ENCODE data around the gene KCTD18. TPM values are rescaled to one million over a fixed set of nuclear protein-coding genes. Genes with fewer than 3 reads are reported as not detected.

Gene KCTD18
- total and polyA plus RNA-seq, 10 donors: 11.1 to 21.5 (median 15.5) TPM

- Histone ChIP-seq H3K4me1 (no peaks in the 10 kb centered on the region), H3K4me3 (no peak overlapping the region), H3K9me3 (no peaks in the 10 kb centered on the region), H3K27me3 (replicated peaks in 1 of 7) (no peaks in the 10 kb centered on the region), H3K36me3 (peaks cover 6 to 69% (median 38%) of the 10 kb centered on the region in 6 donors), H3K27ac (no peak overlapping the region)
- TF ChIP-seq CTCF (IDR thresholded peaks at IDR 0.05 in 8 of 11, conservative IDR thresholded peaks at IDR 0.05 in 3 of 11): no peak
- peak in 2 of 3 donors; percentile 25 to 67 for TF ChIP-seq POLR2AphosphoS5 (IDR thresholded peaks at IDR 0.05)
- intact Hi-C loops (cut with DNase I; ENCODE audit: low total_unique reads): no loop called here
- no peak for DNase-seq
- 94 to 98% (median 96%) methylated on average over 20 to 22 of the region's 22 CpGs for WGBS, 5 donors
Measured at GRCh38 chr2:200490001-200490400, 19.9 kb downstream of the KCTD18 start.

- H3K36me3 ChIP-seq: peaks cover 6 to 51% (median 34%) of the 10 kb centered on the region in 6 donors
- H3K27me3 ChIP-seq (replicated peaks in 1 of 7): no peaks in the 10 kb centered on the region
- H3K27ac ChIP-seq: no peak overlapping the region
- no peaks in the 10 kb centered on the region for H3K4me1 ChIP-seq
- DNase-seq: no peak
- intact Hi-C loops (cut with DNase I; ENCODE audit: low total_unique reads): no loop called here
- H3K4me3 ChIP-seq: no peak overlapping the region
- H3K9me3 ChIP-seq: no peaks in the 10 kb centered on the region
- TF ChIP-seq CTCF (IDR thresholded peaks at IDR 0.05 in 8 of 11, conservative IDR thresholded peaks at IDR 0.05 in 3 of 11) (no peak), POLR2A (IDR thresholded peaks at IDR 0.05) (no peak), POLR2AphosphoS5 (IDR thresholded peaks at IDR 0.05) (no peak)
- WGBS, 5 donors: 75 to 89% (median 85%) methylated on average over 4 of the region's 4 CpGs
Measured at GRCh38 chr2:200488169-200488568, 21.7 kb downstream of the KCTD18 start.

GRCh38 chr2:200486529-200486928 is 23.3 kb downstream of the KCTD18 start:
- TF ChIP-seq POLR2A (IDR thresholded peaks at IDR 0.05): no peak
- TF ChIP-seq POLR2AphosphoS5 (IDR thresholded peaks at IDR 0.05): no peak
- TF ChIP-seq CTCF (IDR thresholded peaks at IDR 0.05 in 8 of 11, conservative IDR thresholded peaks at IDR 0.05 in 3 of 11): no peak
- Histone ChIP-seq H3K4me3 (no peak overlapping the region), H3K9me3 (no peaks in the 10 kb centered on the region), H3K27ac (no peak overlapping the region), H3K36me3 (peaks cover 4 to 34% (median 21%) of the 10 kb centered on the region in 6 donors), H3K4me1 (peaks cover 0 to 3% (median under 1%) of the 10 kb centered on the region in 6 donors), H3K27me3 (replicated peaks in 1 of 7) (no peaks in the 10 kb centered on the region)
- no peak for DNase-seq
- intact Hi-C loops (cut with DNase I; ENCODE audit: low total_unique reads): no loop called here
- WGBS, 5 donors: 60 to 71% (median 66%) methylated on average over 2 of the region's 2 CpGs

GRCh38 chr2:200484934-200485333 is 24.9 kb downstream of the KCTD18 start:
- no peak for DNase-seq

More at GRCh38 chr2:200484934-200485333, 24.9 kb downstream of the KCTD18 start:
- Histone ChIP-seq H3K27me3 (replicated peaks in 1 of 7) (no peaks in the 10 kb centered on the region), H3K9me3 (no peaks in the 10 kb centered on the region), H3K4me1 (peaks cover 0 to 12% (median 5%) of the 10 kb centered on the region in 6 donors), H3K4me3 (no peak overlapping the region), H3K27ac (no peak overlapping the region), H3K36me3 (peaks cover 2 to 18% (median 7%) of the 10 kb centered on the region in 6 donors)
- 79 to 93% (median 90%) methylated on average over 3 of the region's 3 CpGs for WGBS, 5 donors
- intact Hi-C loops (cut with DNase I; ENCODE audit: low total_unique reads): loop anchor here (5.0 kb wide), 1 partner anchor 508 kb away; no protein-coding TSS in a partner anchor
- TF ChIP-seq POLR2A (IDR thresholded peaks at IDR 0.05) (no peak), POLR2AphosphoS5 (IDR thresholded peaks at IDR 0.05) (no peak), CTCF (IDR thresholded peaks at IDR 0.05 in 8 of 11, conservative IDR thresholded peaks at IDR 0.05 in 3 of 11) (no peak)
